T-helper 22 cell (primary cell): ENCODE data around the gene ACY1.

Experiments
- DNase-seq: peaks from one replicate; pipeline ENCODE4 v3.0.0-alpha.2; 2020; ENCODE audit warnings: low read depth

ACY1 gene

GRCh38 chr3:51982838-51983577 lies at the start of gene ACY1:
ACY1 (plus strand) TSS chr3:51983535; CDS start chr3:51984065, 530 bp downstream.
- DNase-seq = peak; percentile 73

GRCh38 chr3:51934139-51934850 lies 49.0 kb upstream of the ACY1 start:
- no peak for DNase-seq

GRCh38 chr3:51934991-51935885 lies 48.1 kb upstream of the ACY1 start:
- DNase-seq = no peak

- DNase-seq = no peak
Measured at GRCh38 chr3:51935886-51936755, 47.2 kb upstream of the ACY1 start.

- no peak for DNase-seq
Measured at GRCh38 chr3:51937014-51937413, 46.3 kb upstream of the ACY1 start.

- no peak for DNase-seq
Measured at GRCh38 chr3:51937611-51938450, 45.5 kb upstream of the ACY1 start.

GRCh38 chr3:51938780-51939425 lies 44.4 kb upstream of the ACY1 start:
- DNase-seq = no peak

GRCh38 chr3:51940648-51941462 lies 42.5 kb upstream of the ACY1 start:
- DNase-seq = no peak

- DNase-seq = no peak
Measured at GRCh38 chr3:51941463-51941797, 41.9 kb upstream of the ACY1 start.

GRCh38 chr3:51941798-51942602 lies 41.3 kb upstream of the ACY1 start, which contains the start of the genes PARP3 and RRP9:
PARP3 (plus strand) TSS chr3:51942363; CDS start chr3:51943356, 993 bp downstream.
RRP9 (minus strand) TSS chr3:51941904; CDS start chr3:51941867, 37 bp downstream.
- peak; percentile 100 for DNase-seq

- no peak for DNase-seq
Measured at GRCh38 chr3:51942603-51943450, 40.5 kb upstream of the ACY1 start.

GRCh38 chr3:51943451-51944391 lies 39.6 kb upstream of the ACY1 start:
- DNase-seq = no peak

- DNase-seq = no peak
Measured at GRCh38 chr3:51944451-51945021, 38.8 kb upstream of the ACY1 start.

GRCh38 chr3:51945031-51945840 lies 38.1 kb upstream of the ACY1 start:
- no peak for DNase-seq
